HUDEP-2 (cell line): Measurements from ENCODE around the gene UBE2Q2.
A peak's percentile ranks its signal among the peaks of the same experiment; 100 is the strongest.
"Not testable (repeated sequence)": the region's sequence is repeated elsewhere in the genome, so short reads cannot be mapped to it uniquely, and the experiment has no call there.

Experiments
- DNase-seq, 76 experiments: peaks; one replicate each; lab custom pipeline; 2025; ENCODE audit not compliant: unreplicated experiment in 76 of 76; lab: John Stamatoyannopoulos, UW

Gene UBE2Q2

GRCh38 chr15:75842722-75843677 lies at the start of gene UBE2Q2:
Gene UBE2Q2, plus strand, starts transcription at chr15:75843447. Its CDS starts 220 bp downstream, at chr15:75843667.
- peak in 71 of 76 experiments; percentile 14 to 89 (median 64) for DNase-seq

- no peak for DNase-seq
These were observed 46.9 kb upstream of the UBE2Q2 start for GRCh38 chr15:75796321-75796720.

- not testable (repeated sequence) for DNase-seq
These were observed 46.1 kb upstream of the UBE2Q2 start for GRCh38 chr15:75797146-75797545.

GRCh38 chr15:75799190-75799589 lies 44.1 kb upstream of the UBE2Q2 start:
- peak in 8 of 76 experiments; percentile 5 to 41 (median 11) for DNase-seq

GRCh38 chr15:75800409-75800808 lies 42.8 kb upstream of the UBE2Q2 start:
- not testable (repeated sequence) for DNase-seq

- peak in 69 of 76 experiments; percentile 12 to 81 (median 61) for DNase-seq
These were observed 41.2 kb upstream of the UBE2Q2 start for GRCh38 chr15:75801859-75802593.

- not testable (repeated sequence) for DNase-seq
These were observed 35.8 kb upstream of the UBE2Q2 start for GRCh38 chr15:75807486-75807885.

- not testable (repeated sequence) for DNase-seq
These were observed 35.2 kb upstream of the UBE2Q2 start for GRCh38 chr15:75808009-75808408.

- DNase-seq: no peak
These were observed 34.7 kb upstream of the UBE2Q2 start for GRCh38 chr15:75808563-75808962.

GRCh38 chr15:75809986-75810750 lies 33.1 kb upstream of the UBE2Q2 start:
- DNase-seq: peak in 25 of 76 experiments; percentile 2 to 48 (median 14)

- DNase-seq: no peak
These were observed 32.3 kb upstream of the UBE2Q2 start for GRCh38 chr15:75810874-75811498.

GRCh38 chr15:75811626-75812025 lies 31.6 kb upstream of the UBE2Q2 start:
- no peak for DNase-seq

- peak in 1 of 76 experiments; percentile 5 for DNase-seq
These were observed 28.5 kb upstream of the UBE2Q2 start for GRCh38 chr15:75814794-75815193.

GRCh38 chr15:75815811-75816719 lies 27.2 kb upstream of the UBE2Q2 start:
- DNase-seq: no peak

- DNase-seq: no peak
These were observed 25.9 kb upstream of the UBE2Q2 start for GRCh38 chr15:75817138-75817935.

GRCh38 chr15:75820206-75820605 lies 23.0 kb upstream of the UBE2Q2 start:
- DNase-seq: no peak

- DNase-seq: no peak
These were observed 21.4 kb upstream of the UBE2Q2 start for GRCh38 chr15:75821786-75822345.

GRCh38 chr15:75822685-75823278 lies 20.5 kb upstream of the UBE2Q2 start:
- no peak for DNase-seq
